T-cell (primary cell): ENCODE measurements around the gene WDR37. TPM values are rescaled to one million over a fixed set of nuclear protein-coding genes. Genes with fewer than 3 reads are reported as not detected.

Experiments
- ATAC-seq, 4 experiments: fragments of 200-7000 bp in 3 of 4; fragments of 150-1000 bp in 1 of 4; cut with Tn5 transposase; replicated peaks in 1 of 4; 1 replicate in 3 of 4; 2 replicates in 1 of 4; pipeline ENCODE4 v1.10.0; 2021; ENCODE audit warnings: moderate library complexity in 3 of 4, mild to moderate bottlenecking in 2 of 4, moderate number of reproducible peaks in 1 of 4
- CTCF ChIA-PET, 2 donors: fragments of 300-600 bp; sonication (Branson Sonifier 250); formaldehyde crosslinking; loops; one replicate each; lab custom pipeline; 2022; ENCODE audit warnings: antibody characterized with exemption in 2 of 2; lab: Charles Lee
- POLR2A ChIA-PET, 2 donors: fragments of 300-600 bp; sonication (Branson Sonifier 250); formaldehyde crosslinking; loops; one replicate each; lab custom pipeline; 2022; ENCODE audit warnings: antibody characterized with exemption in 2 of 2; lab: Charles Lee
- DNase-seq, 35 experiments: peaks; one replicate each; pipeline versions ENCODE4 v3.0.0 to v3.0.0-alpha.2; 2013 to 2023
- H3K27ac ChIP-seq: one replicate; pipeline ENCODE4 v1.5.1; 2013; ENCODE audit warnings: low read length
- H3K27me3 ChIP-seq, 2 experiments: replicated peaks in 1 of 2; 1 replicate in 1 of 2; 2 replicates in 1 of 2; pipeline versions ENCODE4 v1.6.1 to v1.7.0; 2013; ENCODE audit warnings: low read length in 1 of 2, mixed read lengths in 1 of 2; ENCODE audit not compliant: control insufficient read depth in 2 of 2, insufficient read depth in 2 of 2; ENCODE audit errors: extremely low read depth in 1 of 2
- H3K36me3 ChIP-seq, 2 donors: 1 replicate in 1 of 2; 2 replicates in 1 of 2; pipeline versions ENCODE4 v1.6.1 to v1.7.0; 2013; ENCODE audit warnings: low read length in 1 of 2; ENCODE audit not compliant: control insufficient read depth in 2 of 2, insufficient read depth in 1 of 2; ENCODE audit errors: extremely low read depth in 1 of 2
- H3K4me1 ChIP-seq, 2 experiments: 1 replicate in 1 of 2; 2 replicates in 1 of 2; pipeline versions ENCODE4 v1.6.1 to v1.7.0; 2013; ENCODE audit warnings: low read length in 2 of 2, mixed read lengths in 1 of 2; ENCODE audit not compliant: insufficient read depth in 2 of 2, control insufficient read depth in 1 of 2; ENCODE audit errors: extremely low read depth in 1 of 2
- H3K4me3 ChIP-seq, 2 donors: 1 replicate in 1 of 2; 2 replicates in 1 of 2; pipeline versions ENCODE4 v1.5.1 to v1.7.0; 2013; ENCODE audit warnings: mild to moderate bottlenecking in 2 of 2, low read length in 1 of 2, moderate library complexity in 1 of 2; ENCODE audit not compliant: control insufficient read depth in 1 of 2; ENCODE audit errors: extremely low read depth in 1 of 2
- H3K9me3 ChIP-seq: 2 replicates; pipeline ENCODE4 v1.7.0; 2013
- H3K27ac Mint-ChIP-seq, 2 donors: one replicate each; pipeline ENCODE4 v1.8.0; 2020 to 2021; ENCODE audit warnings: mild to moderate bottlenecking in 2 of 2, mixed read lengths in 2 of 2
- H3K27me3 Mint-ChIP-seq, 2 donors: one replicate each; pipeline ENCODE4 v1.8.0; 2021 to 2022; ENCODE audit warnings: mixed read lengths in 2 of 2
- H3K36me3 Mint-ChIP-seq: one replicate; pipeline ENCODE4 v1.8.0; 2021; ENCODE audit warnings: mixed read lengths
- H3K4me1 Mint-ChIP-seq, 3 donors: one replicate each; pipeline ENCODE4 v1.8.0; 2020 to 2022; ENCODE audit warnings: mixed read lengths in 3 of 3, mild to moderate bottlenecking in 1 of 3
- H3K4me3 Mint-ChIP-seq, 3 donors: one replicate each; pipeline ENCODE4 v1.8.0; 2020 to 2022; ENCODE audit warnings: mild to moderate bottlenecking in 3 of 3, mixed read lengths in 3 of 3, moderate library complexity in 3 of 3
- H3K9me3 Mint-ChIP-seq, 3 donors: one replicate each; pipeline ENCODE4 v1.8.0; 2020 to 2022; ENCODE audit warnings: mixed read lengths in 3 of 3
- WGBS: methylation state at CpG from one replicate; pipeline ENCODE4 v1.1.5; 2013; ENCODE audit warnings: missing lambda C conversion rate; ENCODE audit not compliant: insufficient coverage; 5-methylcytosine and 5-hydroxymethylcytosine counted together
- total RNA-seq, 35 experiments: library from RNA in 6 of 35; stranded (reverse) in 6 of 35; fragments of 120-200 nt in 1 of 35; gene quantifications; one replicate each; pipeline versions ENCODE4 v1.2.1 to v1.2.4 and lab custom pipeline; 2013 to 2026

Gene WDR37
- total RNA-seq, 5 donors from 2014 or later (not counting 1 experiment from before 2014, with no cell fraction given): 34.6 to 40.4 (median 37.3) TPM

DNA sequence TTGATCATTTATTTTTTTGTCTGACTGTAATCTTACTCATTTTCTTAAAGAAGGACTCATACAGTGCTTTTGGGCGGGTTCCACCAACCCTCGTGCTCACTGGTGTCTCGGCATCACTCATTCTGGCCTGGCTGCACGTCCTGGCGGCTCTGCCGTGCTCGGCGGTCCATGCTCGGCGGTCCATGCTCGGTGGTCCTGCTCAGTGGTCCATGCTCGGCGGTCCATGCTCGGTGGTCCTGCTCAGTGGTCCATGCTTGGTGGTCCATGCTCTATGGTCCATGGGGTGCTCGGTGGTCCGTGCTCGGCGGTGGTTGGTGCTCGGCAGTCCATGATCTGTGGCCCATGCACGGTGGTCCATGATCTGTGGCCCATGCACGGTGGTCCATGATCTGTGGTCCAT, 72.5 kb downstream of the WDR37 start:
- Mint-ChIP-seq H3K9me3 (no peaks in the 10 kb centered on the region), H3K36me3 (peaks cover 66% of the 10 kb centered on the region), H3K27me3 (no peaks in the 10 kb centered on the region), H3K27ac (no peak overlapping the region), H3K4me1 (peaks cover 18 to 26% (median 20%) of the 10 kb centered on the region in 3 donors), H3K4me3 (no peak overlapping the region)
- ATAC-seq: no peak
- POLR2A ChIA-PET: no interaction called here
- no peaks in the 10 kb centered on the region for H3K27me3 ChIP-seq
- WGBS: 96% methylated on average over 21 of the region's 21 CpGs
- H3K9me3 ChIP-seq: no peaks in the 10 kb centered on the region
- H3K36me3 ChIP-seq: peaks cover 25 to 68% of the 10 kb centered on the region in 2 donors
- H3K4me3 ChIP-seq: no peak overlapping the region
- no peak for DNase-seq
- H3K4me1 ChIP-seq: peaks cover 0 to 3% of the 10 kb centered on the region in 2 experiments
- CTCF ChIA-PET: no interaction called here
- no peak overlapping the region for H3K27ac ChIP-seq

DNA sequence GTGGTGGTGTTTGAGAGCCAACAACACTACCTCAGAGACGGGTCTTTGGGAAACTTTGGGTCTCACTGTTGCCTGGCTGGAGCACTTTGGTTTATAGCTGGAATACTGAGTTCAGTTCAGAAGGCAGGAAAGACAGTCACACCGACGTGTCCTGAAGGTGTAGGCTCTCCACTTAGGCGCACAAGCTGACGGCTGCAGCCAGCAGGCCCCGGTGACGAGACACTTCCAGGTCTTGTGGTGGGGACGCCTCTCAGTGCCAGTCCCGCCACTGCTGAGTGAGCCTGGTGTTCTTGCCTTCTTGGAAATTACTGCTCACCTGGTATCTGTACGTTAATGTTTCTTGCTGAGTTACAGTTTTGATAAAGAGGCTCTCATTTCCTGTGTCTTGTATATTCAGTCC, 74.0 kb downstream of the WDR37 start:
- H3K4me1 Mint-ChIP-seq: peaks cover 12 to 23% (median 14%) of the 10 kb centered on the region in 3 donors
- H3K27ac Mint-ChIP-seq: no peak overlapping the region
- WGBS: 96% methylated on average over 9 of the region's 10 CpGs
- no peaks in the 10 kb centered on the region for H3K27me3 Mint-ChIP-seq
- ChIA-PET CTCF (no interaction called here), POLR2A (no interaction called here)
- Histone ChIP-seq H3K9me3 (no peaks in the 10 kb centered on the region), H3K4me3 (no peak overlapping the region), H3K27ac (no peak overlapping the region), H3K36me3 (peaks cover 10 to 54% of the 10 kb centered on the region in 2 donors), H3K27me3 (no peaks in the 10 kb centered on the region), H3K4me1 (peaks cover 0 to 4% of the 10 kb centered on the region in 2 experiments)
- peaks cover 54% of the 10 kb centered on the region for H3K36me3 Mint-ChIP-seq
- H3K9me3 Mint-ChIP-seq: no peaks in the 10 kb centered on the region
- no peak overlapping the region for H3K4me3 Mint-ChIP-seq
- ATAC-seq: no peak
- no peak for DNase-seq

DNA sequence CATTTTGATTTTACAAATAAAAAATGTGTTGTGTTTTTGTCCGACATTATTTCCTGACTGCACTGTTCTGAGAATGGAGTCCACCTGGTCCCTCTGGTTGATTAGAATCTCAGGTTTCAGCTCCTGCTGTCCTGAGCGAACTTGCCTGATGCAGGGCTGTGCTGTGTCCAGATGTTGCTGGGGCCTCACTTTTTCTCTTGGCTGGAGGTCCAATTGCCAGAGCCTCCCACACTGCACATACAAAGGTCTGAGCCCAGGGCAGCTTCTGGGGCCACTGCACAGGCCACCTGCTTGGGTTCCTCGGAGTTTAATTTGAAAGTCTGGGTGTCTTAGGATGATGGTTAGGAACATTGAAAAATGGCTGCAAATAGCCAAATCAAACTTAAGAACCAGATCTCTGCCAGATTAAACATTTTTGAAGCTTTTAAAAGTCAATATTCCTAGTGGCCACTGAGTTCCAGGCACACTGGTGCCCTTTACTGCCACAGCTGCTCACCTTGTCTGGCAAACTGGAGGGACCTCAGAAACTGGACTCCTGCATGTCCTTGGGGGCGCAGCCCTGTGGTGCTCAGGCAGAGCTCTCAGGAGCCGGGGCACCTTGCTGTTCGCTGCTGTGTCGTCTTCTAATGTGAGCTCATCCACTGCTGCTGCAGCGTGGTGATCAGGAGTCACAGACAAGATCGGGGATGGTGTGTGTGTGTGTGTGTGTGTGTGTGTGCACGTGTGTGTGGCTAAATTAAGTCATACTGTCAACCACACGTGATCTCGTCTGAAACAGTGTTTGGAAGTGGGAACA, 75.0 kb downstream of the WDR37 start:
- Histone ChIP-seq H3K4me1 (peaks cover 0 to 4% of the 10 kb centered on the region in 2 experiments), H3K9me3 (no peaks in the 10 kb centered on the region), H3K4me3 (no peak overlapping the region), H3K27me3 (no peaks in the 10 kb centered on the region), H3K36me3 (peaks cover 7 to 46% of the 10 kb centered on the region in 2 donors), H3K27ac (no peak overlapping the region)
- ChIA-PET CTCF (no interaction called here), POLR2A (no interaction called here)
- WGBS: 97% methylated on average over 11 of the region's 12 CpGs
- DNase-seq (no peak), ATAC-seq (no peak)
- H3K9me3 Mint-ChIP-seq: no peaks in the 10 kb centered on the region
- H3K4me1 Mint-ChIP-seq: peaks cover 12 to 23% (median 14%) of the 10 kb centered on the region in 3 donors
- H3K4me3 Mint-ChIP-seq: no peak overlapping the region
- H3K36me3 Mint-ChIP-seq: peaks cover 50% of the 10 kb centered on the region
- H3K27ac Mint-ChIP-seq: no peak overlapping the region
- H3K27me3 Mint-ChIP-seq: no peaks in the 10 kb centered on the region

DNA sequence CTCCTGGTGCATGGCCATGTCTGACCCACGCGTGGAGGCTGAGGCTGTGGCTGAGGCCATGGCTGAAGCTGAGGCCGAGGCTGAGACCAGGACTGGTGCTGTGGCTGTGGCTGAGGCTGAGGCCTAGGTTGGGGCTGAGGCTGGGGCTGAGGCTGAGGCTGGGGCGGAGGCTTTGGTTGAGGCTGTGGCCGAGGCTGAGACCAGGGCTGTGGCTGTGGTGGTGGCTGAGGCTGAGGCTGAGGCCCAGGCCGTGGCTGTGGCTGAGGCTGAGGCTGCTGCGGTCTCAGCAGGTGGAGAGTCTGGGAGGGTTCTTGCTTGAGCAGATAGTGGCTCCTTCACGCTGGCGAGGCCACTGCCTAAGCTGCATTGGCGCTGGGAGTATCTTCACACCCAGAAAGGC, 76.4 kb downstream of the WDR37 start:
- 88% methylated on average over 6 of the region's 10 CpGs for WGBS
- no peak overlapping the region for H3K27ac Mint-ChIP-seq
- H3K4me1 Mint-ChIP-seq: peaks cover 12 to 21% (median 14%) of the 10 kb centered on the region in 3 donors
- H3K36me3 Mint-ChIP-seq: peaks cover 43% of the 10 kb centered on the region
- ChIA-PET POLR2A (no interaction called here), CTCF (interaction anchor here in 1 of 2 donors (0.8 kb wide), 1 partner anchor 23 kb away, joined by 3 read pairs; no protein-coding TSS in a partner anchor)
- Histone ChIP-seq H3K4me3 (no peak overlapping the region), H3K9me3 (no peaks in the 10 kb centered on the region), H3K4me1 (peaks cover 0 to 4% of the 10 kb centered on the region in 2 experiments), H3K27me3 (no peaks in the 10 kb centered on the region), H3K27ac (no peak overlapping the region), H3K36me3 (peaks cover 7 to 32% of the 10 kb centered on the region in 2 donors)
- H3K27me3 Mint-ChIP-seq: no peaks in the 10 kb centered on the region
- no peaks in the 10 kb centered on the region for H3K9me3 Mint-ChIP-seq
- no peak overlapping the region for H3K4me3 Mint-ChIP-seq
- DNase-seq (no peak), ATAC-seq (peak in 1 of 4 experiments; percentile 12)

DNA sequence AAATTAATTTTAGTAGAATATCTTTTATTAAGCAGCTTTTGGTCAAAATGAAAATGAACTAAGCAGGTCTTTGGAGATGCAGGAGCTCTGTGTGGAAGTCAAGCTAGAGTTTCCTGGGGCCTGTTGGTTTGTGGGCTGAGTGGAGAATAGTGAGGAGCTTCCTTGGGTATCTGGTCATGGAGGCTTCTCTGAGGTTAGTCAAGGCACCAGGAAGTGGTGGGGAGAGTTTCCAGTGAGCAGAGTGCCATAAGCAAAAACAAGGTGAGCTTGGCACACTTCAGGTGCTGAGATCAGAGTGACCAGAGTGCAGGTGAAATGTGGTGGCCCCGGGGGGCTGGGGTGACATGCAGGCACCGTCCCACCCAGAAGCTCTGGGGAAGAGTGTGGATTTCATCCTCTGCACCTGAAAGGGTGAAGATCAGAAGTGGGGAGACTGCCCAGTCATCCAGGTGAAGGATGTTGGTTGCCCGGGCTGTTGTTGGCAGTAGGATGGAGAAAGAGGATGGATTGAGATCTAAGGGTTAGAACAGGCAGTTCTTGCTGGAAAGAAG, 77.4 kb downstream of the WDR37 start:
- WGBS: 100% methylated on average over 3 of the region's 3 CpGs
- ChIA-PET POLR2A (no interaction called here), CTCF (no interaction called here)
- DNase-seq: no peak
- H3K27ac Mint-ChIP-seq: peak overlapping the region; percentile 66 to 82
- Histone ChIP-seq H3K4me1 (peaks cover 0 to 4% of the 10 kb centered on the region in 2 experiments), H3K36me3 (peaks cover 7 to 29% of the 10 kb centered on the region in 2 donors), H3K9me3 (no peaks in the 10 kb centered on the region), H3K27me3 (no peaks in the 10 kb centered on the region), H3K27ac (no peak overlapping the region), H3K4me3 (no peak overlapping the region)
- H3K27me3 Mint-ChIP-seq: no peaks in the 10 kb centered on the region
- peaks cover 12 to 19% (median 14%) of the 10 kb centered on the region in 3 donors for H3K4me1 Mint-ChIP-seq
- H3K36me3 Mint-ChIP-seq: peaks cover 41% of the 10 kb centered on the region
- peak in 1 of 4 experiments; percentile 23 for ATAC-seq
- no peak overlapping the region for H3K4me3 Mint-ChIP-seq
- peaks cover 5 to 6% (median 5%) of the 10 kb centered on the region in 3 donors for H3K9me3 Mint-ChIP-seq

DNA sequence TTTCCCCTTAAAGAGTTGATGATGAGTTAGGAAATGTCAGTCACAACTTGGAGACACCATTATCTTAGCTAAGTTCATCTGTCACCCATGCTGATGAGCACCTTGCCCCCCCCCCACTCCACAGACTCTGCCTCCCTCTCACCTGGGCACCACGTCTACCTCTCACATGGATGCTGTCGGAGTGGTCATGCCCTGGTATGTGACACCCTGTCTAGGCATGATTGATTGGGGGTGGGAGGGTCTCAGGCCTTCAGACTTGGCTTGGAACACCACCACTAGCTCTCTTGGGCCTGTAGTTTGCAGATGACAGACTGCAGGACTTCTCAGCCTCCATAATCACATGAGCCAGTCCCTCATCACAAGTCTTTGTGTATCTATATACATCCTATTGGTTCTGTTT, 78.0 kb downstream of the WDR37 start:
- WGBS: no CpG with 5 or more reads among the region's 2 CpGs
- H3K27ac Mint-ChIP-seq: no peak overlapping the region
- DNase-seq (no peak), ATAC-seq (no peak)
- peaks cover 11% of the 10 kb centered on the region in 3 donors for H3K9me3 Mint-ChIP-seq
- CTCF ChIA-PET: no interaction called here
- Histone ChIP-seq H3K27me3 (no peaks in the 10 kb centered on the region), H3K9me3 (no peaks in the 10 kb centered on the region), H3K27ac (no peak overlapping the region), H3K4me1 (peaks cover 0 to 4% of the 10 kb centered on the region in 2 experiments), H3K4me3 (no peak overlapping the region), H3K36me3 (peaks cover 3 to 25% of the 10 kb centered on the region in 2 donors)
- POLR2A ChIA-PET: no interaction called here
- H3K36me3 Mint-ChIP-seq: peaks cover 40% of the 10 kb centered on the region
- H3K27me3 Mint-ChIP-seq: no peaks in the 10 kb centered on the region
- no peak overlapping the region for H3K4me3 Mint-ChIP-seq
- peaks cover 12 to 19% (median 14%) of the 10 kb centered on the region in 3 donors for H3K4me1 Mint-ChIP-seq
